ENCODE results near the gene CC2D1A.

CC2D1A gene

DNA sequence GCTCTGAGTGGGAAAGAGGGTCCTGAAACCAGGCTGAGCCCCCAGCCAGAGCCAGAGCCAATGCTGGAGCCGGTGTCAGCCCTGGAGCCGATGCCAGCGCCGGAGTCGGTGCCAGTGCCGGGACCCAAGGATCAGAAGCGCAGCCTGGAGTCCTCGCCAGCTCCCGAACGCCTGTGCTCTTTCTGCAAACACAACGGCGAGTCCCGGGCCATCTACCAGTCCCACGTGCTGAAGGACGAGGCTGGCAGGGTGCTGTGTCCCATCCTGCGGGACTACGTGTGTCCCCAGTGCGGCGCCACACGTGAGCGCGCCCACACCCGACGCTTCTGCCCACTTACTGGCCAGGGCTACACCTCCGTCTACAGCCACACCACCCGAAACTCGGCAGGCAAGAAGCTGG lies 28.7 kb upstream of the CC2D1A start:
- no peak for DNase-seq (ENCODE audit: low read depth in 2 of 2)

- peak; percentile 99 for DNase-seq (ENCODE audit: low read depth in 2 of 2)
Measured at GRCh38 chr19:13880059-13881043, 25.6 kb upstream of the CC2D1A start.

DNA sequence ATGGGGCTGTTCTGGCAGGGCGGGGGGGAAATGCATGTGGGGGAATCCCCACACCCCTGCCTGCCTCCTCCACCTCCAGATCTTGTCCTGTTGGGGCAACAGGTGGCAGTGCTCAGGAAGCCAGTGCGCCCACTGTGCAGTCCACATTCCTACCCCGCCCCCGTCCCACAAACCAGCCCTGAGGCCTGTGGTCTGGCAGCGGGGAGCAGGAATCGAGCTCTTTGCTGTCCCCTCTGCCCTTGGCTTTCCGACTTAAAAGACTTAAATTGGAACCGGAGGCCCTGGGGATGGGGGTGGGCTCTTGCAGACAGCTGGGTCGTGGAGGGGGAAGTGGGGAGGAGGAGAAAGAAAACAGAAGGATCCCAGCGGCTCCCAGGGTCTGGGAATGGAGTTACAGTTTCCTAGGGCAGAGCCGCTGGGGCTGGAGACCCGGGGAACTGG lies 24.7 kb upstream of the CC2D1A start:
- DNase-seq (ENCODE audit: low read depth in 2 of 2) = no peak

- no peak for DNase-seq (ENCODE audit: low read depth in 2 of 2)
Measured at GRCh38 chr19:13881692-13882418, 24.1 kb upstream of the CC2D1A start.

GRCh38 chr19:13882419-13882795 lies 23.6 kb upstream of the CC2D1A start:
- no peak for DNase-seq (ENCODE audit: low read depth in 2 of 2)

DNA sequence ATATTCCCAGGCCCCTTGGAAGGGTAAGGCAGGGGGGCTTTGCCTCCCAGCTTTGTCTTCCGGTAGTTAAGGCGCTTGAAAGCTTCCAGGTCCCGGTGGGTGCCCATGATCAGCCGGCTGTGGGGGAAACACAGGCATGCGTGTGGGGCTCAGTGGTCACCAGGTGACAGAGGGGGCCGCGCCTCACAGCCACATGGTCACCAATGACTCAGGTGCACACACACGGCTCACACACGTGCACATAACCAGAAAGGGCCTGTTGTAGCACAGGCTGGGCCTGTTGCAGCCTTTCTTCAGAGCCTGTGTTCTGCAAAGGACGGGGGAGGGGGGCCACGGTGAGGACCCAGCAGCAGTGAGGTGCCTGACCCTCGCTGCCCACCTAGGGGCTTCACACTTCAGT lies 23.2 kb upstream of the CC2D1A start:
- DNase-seq (ENCODE audit: low read depth in 2 of 2) = no peak

DNA sequence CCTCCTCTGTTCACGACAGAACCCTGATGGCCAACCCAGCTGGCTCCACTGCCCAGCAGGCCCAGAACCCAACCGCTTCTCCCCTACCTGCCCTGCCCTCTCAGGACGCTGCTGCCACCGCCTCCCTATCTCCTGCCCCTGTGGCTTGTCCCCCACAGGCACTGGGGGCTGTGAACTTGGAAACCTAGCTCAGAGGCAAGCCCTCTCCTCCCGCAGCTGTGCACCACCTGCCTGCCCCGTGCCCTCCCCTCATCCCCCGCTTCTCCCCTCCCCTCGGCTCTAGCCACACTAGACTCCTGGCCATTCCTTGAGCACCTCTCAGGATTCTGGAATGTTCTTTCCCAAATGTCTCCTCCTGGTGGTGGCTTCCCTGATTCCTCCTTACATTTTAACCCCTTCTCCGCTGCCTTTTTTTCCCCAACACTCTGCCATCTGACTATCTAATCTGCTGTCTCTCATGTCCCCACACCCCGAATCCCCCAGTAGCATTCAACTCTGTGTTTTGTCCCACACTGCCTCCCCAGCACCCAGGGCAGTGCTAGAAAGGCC lies 22.4 kb upstream of the CC2D1A start:
- no peak for DNase-seq (ENCODE audit: low read depth in 2 of 2)

- no peak for DNase-seq (ENCODE audit: low read depth in 2 of 2)
Measured at GRCh38 chr19:13884726-13885591, 21.0 kb upstream of the CC2D1A start.

GRCh38 chr19:13885826-13886365 lies 20.1 kb upstream of the CC2D1A start:
- no peak for DNase-seq (ENCODE audit: low read depth in 2 of 2)

DNA sequence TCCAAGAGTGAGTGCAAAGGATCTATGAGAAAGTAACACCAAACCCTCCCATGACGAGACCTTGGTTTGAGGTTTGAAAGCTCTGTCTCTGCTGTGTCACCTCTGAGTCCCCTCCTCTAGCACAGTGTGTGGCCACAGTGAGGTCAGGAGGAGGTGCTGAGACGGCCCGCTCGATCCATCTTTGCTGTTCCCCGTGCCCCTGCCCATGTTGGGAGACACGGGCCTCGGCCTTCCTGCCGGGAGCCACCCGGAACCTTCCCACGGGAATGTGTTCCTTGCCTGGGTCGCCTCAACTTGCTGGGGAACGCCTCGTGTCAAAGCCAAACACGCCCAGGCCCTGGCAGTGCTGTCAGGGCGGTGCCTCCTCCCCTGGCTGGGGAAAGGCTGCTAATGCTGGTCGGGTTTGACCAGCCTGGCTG lies 19.0 kb upstream of the CC2D1A start:
- DNase-seq (ENCODE audit: low read depth in 2 of 2) = no peak

- DNase-seq (ENCODE audit: low read depth in 2 of 2) = no peak
Measured at GRCh38 chr19:13887517-13887916, 18.5 kb upstream of the CC2D1A start.

DNA sequence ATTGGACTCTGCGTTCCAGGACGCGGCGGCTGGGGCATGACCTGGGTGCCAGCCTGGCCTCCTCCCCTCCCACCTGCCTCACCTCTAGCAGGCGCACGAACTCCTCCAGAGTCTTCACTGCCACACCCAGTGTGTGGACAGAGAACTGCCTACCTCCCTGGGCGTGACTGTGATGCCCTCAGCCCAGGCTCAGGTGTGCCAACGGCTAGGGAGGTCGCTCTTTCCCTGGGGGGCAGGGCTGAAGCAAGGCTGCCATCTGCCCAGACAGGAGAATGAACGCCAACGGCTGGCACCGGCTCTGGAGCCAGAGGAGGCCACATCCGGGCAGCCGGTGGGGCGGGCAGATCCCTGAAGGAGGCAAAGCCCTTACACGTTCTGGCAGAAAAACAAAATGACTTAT lies 17.7 kb upstream of the CC2D1A start:
- DNase-seq (ENCODE audit: low read depth in 2 of 2) = no peak

GRCh38 chr19:13890136-13890535 lies 15.9 kb upstream of the CC2D1A start:
- no peak for DNase-seq (ENCODE audit: low read depth in 2 of 2)

- no peak for DNase-seq (ENCODE audit: low read depth in 2 of 2)
Measured at GRCh38 chr19:13892870-13893269, 13.1 kb upstream of the CC2D1A start.

- no peak for DNase-seq (ENCODE audit: low read depth in 2 of 2)
Measured at GRCh38 chr19:13894552-13894951, 11.4 kb upstream of the CC2D1A start.

- DNase-seq (ENCODE audit: low read depth in 2 of 2) = no peak
Measured at GRCh38 chr19:13896227-13896626, 9.8 kb upstream of the CC2D1A start.

DNA sequence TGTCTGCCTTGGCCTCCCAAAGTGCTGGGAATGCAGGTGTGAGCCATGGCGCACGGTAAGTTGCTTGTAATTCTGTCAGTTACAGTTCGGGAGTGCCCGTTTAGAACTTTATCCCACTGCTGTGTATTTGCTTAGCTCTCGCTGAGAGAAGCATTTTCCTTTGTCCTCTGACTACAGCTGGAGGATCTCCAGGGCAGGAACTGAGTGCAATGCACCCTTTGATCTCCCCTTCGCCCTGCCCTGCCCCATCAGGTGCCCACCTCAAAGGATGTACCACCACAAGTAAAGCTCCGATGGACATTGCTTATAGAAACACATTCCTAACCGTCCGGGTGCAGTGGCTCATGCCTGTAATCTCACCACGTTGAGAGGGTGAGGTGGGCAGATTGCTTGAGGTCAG lies 6.6 kb upstream of the CC2D1A start:
- DNase-seq (ENCODE audit: low read depth in 2 of 2) = no peak

- DNase-seq (ENCODE audit: low read depth in 2 of 2) = no peak
Measured at GRCh38 chr19:13899912-13900584, 6.0 kb upstream of the CC2D1A start.

DNA sequence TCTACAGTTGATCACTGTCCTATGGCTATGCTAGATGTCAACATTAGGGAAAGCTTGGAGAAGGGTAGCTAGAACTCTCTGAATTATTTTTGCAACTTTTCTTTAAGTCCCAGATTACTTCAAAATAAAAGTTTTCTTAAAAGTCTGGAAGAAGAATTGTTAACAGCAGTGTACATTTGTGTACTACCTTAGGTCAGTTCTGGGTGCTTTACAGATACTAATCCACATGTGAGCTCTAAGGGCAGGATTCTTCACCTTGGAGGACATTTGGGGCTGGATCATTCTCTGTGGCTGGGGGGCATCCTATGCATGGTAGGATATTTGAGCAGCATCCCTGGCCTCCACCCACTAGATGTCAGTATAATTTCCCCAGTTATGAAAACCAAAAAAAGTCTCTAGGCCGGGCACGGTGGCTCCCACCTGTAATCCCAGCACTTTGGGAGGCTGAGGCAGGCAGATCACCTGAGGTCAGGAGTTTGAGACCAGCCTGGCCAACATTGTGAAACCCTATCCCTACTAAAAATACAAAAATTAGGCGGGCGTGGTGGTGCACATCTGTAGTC lies 2.9 kb upstream of the CC2D1A start:
- no peak for DNase-seq (ENCODE audit: low read depth in 2 of 2)

DNA sequence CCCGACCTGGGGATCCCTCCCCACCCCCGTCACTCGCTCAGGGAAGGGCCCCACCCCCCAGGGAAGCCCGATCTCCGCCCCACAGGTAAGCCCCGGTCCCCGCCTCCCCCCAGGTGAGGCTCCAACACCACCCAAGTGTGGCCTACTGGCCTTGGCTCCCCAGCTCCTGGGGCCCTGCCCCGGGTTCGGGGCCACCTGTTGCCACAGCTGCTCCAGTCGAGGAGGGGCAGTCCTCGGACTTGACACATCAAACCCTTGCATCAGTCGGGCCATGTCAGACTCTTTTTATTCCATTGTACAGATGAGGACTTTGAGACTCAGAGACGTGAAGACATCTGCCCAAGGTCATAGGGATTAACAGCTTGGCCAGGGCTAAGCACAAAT lies 512 bp downstream of the CC2D1A start:
- DNase-seq (ENCODE audit: low read depth in 2 of 2) = no peak
